ENCODE results near the gene APOBEC3C.
"Not testable (repeated sequence)": the region's sequence is repeated elsewhere in the genome, so short reads cannot be mapped to it uniquely, and the experiment has no call there.

APOBEC3C gene

GRCh38 chr22:39017596-39018365 is 3.7 kb downstream of the APOBEC3C start:
- Histone ChIP-seq H3K9ac (ENCODE audit: insufficient read length, low read depth) (no peak overlapping the region), H3K36me3 (ENCODE audit: insufficient read depth, insufficient read length, low read length) (peaks cover 3% of the 10 kb centered on the region), H3K9me3 (ENCODE audit: insufficient read depth, low read length) (no peaks in the 10 kb centered on the region), H3K4me3 (ENCODE audit: insufficient read length, low read depth) (no peak overlapping the region), H3K27me3 (ENCODE audit: insufficient read depth, insufficient read length) (no peaks in the 10 kb centered on the region), H3K4me1 (ENCODE audit: insufficient read depth, insufficient read length) (peaks cover 11% of the 10 kb centered on the region)
- DNase-seq (ENCODE audit: low read depth, low spot score) = no peak
- TF ChIP-seq YY1 (IDR thresholded peaks at IDR 0.05; ENCODE audit: insufficient read depth, insufficient read length) (no peak), ZNF274 (IDR thresholded peaks at IDR 0.05; ENCODE audit: low read depth, low read length) (no peak), SUZ12 (IDR thresholded peaks at IDR 0.05; ENCODE audit: extremely low read depth, insufficient read depth, insufficient read length) (no peak)

DNA sequence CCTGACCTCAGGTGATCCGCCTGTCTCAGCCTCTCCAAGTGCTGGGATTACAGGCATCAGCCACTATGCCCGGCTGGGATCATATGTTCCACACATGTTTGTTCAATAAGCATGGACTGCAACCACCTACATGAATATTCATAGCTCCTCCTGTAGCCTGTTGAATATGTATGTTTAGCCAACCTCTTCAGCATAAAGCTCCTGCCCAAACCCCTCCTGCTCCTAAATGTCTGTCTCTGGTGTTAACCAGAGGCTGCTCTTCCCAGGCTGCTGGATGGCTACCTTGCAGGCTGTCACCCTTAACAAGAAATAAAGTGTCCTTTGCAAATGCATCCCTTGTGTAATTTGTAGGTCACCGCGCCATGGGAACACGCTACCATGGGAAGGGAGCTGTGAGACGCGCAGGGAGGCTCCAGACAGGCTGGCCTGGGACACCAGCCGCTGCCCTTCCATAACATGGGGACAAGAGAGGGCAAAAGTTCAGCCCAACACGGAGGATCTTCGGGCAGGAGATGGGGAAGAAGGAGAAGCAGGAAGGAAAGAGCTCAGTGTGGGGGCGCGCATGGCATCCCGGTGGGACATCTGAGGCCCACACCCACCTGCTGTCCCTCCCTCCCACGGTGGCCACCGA is 6.1 kb downstream of the APOBEC3C start:
- H3K4me3 ChIP-seq (ENCODE audit: insufficient read length, low read depth); DNase-seq (ENCODE audit: low read depth, low spot score); H3K9ac ChIP-seq (ENCODE audit: insufficient read length, low read depth); H3K36me3 ChIP-seq (ENCODE audit: insufficient read depth, insufficient read length, low read length); H3K27me3 ChIP-seq (ENCODE audit: insufficient read depth, insufficient read length); H3K4me1 ChIP-seq (ENCODE audit: insufficient read depth, insufficient read length); H3K9me3 ChIP-seq (ENCODE audit: insufficient read depth, low read length): not testable (repeated sequence)

DNA sequence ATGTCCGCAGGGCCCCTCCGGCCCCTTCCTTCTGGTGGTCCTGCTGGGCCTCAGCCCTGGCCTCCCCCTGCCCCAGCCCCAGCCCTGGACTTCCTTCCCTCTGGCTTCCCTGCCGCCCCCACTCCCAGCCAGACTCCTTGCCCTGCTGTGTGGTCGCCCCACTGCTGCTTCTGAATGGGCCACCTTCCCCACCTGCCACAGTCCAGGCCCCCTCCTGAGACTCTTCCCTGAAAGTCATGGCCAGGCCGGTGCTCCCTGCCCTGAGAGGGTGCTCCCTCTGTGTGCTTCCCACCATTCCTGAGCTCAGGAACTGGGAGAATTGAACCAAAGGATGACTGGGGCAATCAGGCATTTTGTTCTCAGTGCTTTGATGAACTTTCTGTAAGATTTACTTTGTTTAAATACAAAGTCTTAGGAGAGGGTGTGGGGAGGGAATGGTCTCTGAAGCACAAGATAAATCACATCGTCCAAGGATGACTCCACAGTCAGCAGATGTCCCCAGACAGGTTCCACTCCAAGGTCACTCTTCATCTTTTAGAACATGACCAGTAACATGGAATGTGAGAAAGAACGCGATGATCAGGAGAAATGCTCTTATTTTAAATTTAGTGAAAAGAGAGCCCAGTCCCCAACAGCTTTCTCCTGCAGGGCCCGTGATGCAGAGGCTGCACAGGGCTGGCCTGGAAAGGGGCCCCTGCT is 7.6 kb downstream of the APOBEC3C start:
- peak overlapping the region; percentile 32 for H3K4me3 ChIP-seq (ENCODE audit: insufficient read length, low read depth)
- peaks cover 9% of the 10 kb centered on the region for H3K4me1 ChIP-seq (ENCODE audit: insufficient read depth, insufficient read length)
- TF ChIP-seq SUZ12 (IDR thresholded peaks at IDR 0.05; ENCODE audit: extremely low read depth, insufficient read depth, insufficient read length) (no peak), YY1 (IDR thresholded peaks at IDR 0.05; ENCODE audit: insufficient read depth, insufficient read length) (no peak), ZNF274 (IDR thresholded peaks at IDR 0.05; ENCODE audit: low read depth, low read length) (no peak)
- H3K9me3 ChIP-seq (ENCODE audit: insufficient read depth, low read length) = no peaks in the 10 kb centered on the region
- DNase-seq (ENCODE audit: low read depth, low spot score) = no peak
- peaks cover 14% of the 10 kb centered on the region for H3K36me3 ChIP-seq (ENCODE audit: insufficient read depth, insufficient read length, low read length)
- peak overlapping the region; percentile 50 for H3K9ac ChIP-seq (ENCODE audit: insufficient read length, low read depth)
- no peaks in the 10 kb centered on the region for H3K27me3 ChIP-seq (ENCODE audit: insufficient read depth, insufficient read length)

- no peaks in the 10 kb centered on the region for H3K4me1 ChIP-seq (ENCODE audit: insufficient read depth, insufficient read length)
- peaks cover 11% of the 10 kb centered on the region for H3K36me3 ChIP-seq (ENCODE audit: insufficient read depth, insufficient read length, low read length)
- no peak overlapping the region for H3K9ac ChIP-seq (ENCODE audit: insufficient read length, low read depth)
- no peaks in the 10 kb centered on the region for H3K9me3 ChIP-seq (ENCODE audit: insufficient read depth, low read length)
- DNase-seq (ENCODE audit: low read depth, low spot score) = no peak
- no peak for TF ChIP-seq SUZ12 (IDR thresholded peaks at IDR 0.05; ENCODE audit: extremely low read depth, insufficient read depth, insufficient read length)
- no peak for TF ChIP-seq YY1 (IDR thresholded peaks at IDR 0.05; ENCODE audit: insufficient read depth, insufficient read length)
- TF ChIP-seq ZNF274 (IDR thresholded peaks at IDR 0.05; ENCODE audit: low read depth, low read length) = no peak
- no peaks in the 10 kb centered on the region for H3K27me3 ChIP-seq (ENCODE audit: insufficient read depth, insufficient read length)
- H3K4me3 ChIP-seq (ENCODE audit: insufficient read length, low read depth) = no peak overlapping the region
Observed at GRCh38 chr22:39024519-39025308, 10.7 kb downstream of the APOBEC3C start.

- no peak overlapping the region for H3K4me3 ChIP-seq (ENCODE audit: insufficient read length, low read depth)
- H3K9ac ChIP-seq (ENCODE audit: insufficient read length, low read depth) = no peak overlapping the region
- H3K36me3 ChIP-seq (ENCODE audit: insufficient read depth, insufficient read length, low read length) = peaks cover 11% of the 10 kb centered on the region
- H3K4me1 ChIP-seq (ENCODE audit: insufficient read depth, insufficient read length) = no peaks in the 10 kb centered on the region
- no peak for TF ChIP-seq YY1 (IDR thresholded peaks at IDR 0.05; ENCODE audit: insufficient read depth, insufficient read length)
- no peak for TF ChIP-seq SUZ12 (IDR thresholded peaks at IDR 0.05; ENCODE audit: extremely low read depth, insufficient read depth, insufficient read length)
- no peak for TF ChIP-seq ZNF274 (IDR thresholded peaks at IDR 0.05; ENCODE audit: low read depth, low read length)
- no peaks in the 10 kb centered on the region for H3K9me3 ChIP-seq (ENCODE audit: insufficient read depth, low read length)
- DNase-seq (ENCODE audit: low read depth, low spot score) = no peak
- no peaks in the 10 kb centered on the region for H3K27me3 ChIP-seq (ENCODE audit: insufficient read depth, insufficient read length)
Observed at GRCh38 chr22:39026509-39027150, 12.6 kb downstream of the APOBEC3C start.

DNA sequence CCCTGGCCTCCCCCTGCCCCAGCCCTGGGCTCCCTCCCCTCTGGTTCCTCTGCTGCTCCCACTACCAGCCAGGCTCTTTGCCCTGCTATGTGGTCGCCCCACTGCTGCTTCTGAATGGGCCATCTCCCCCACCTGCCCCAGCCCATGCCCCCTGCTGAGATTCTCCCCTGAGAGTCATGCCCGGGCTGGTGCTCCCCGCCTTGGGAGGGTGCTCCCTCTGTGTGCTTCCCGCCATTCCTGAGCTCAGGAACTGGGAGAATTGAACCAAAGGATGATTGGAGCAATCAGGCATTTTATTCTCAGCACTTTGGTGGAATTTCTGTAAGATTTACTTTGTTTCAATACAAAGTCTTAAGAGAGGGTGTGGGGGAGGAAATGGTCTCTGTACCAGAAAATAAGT is 13.7 kb downstream of the APOBEC3C start:
- Histone ChIP-seq H3K36me3 (ENCODE audit: insufficient read depth, insufficient read length, low read length) (peaks cover 11% of the 10 kb centered on the region), H3K4me3 (ENCODE audit: insufficient read length, low read depth) (no peak overlapping the region), H3K4me1 (ENCODE audit: insufficient read depth, insufficient read length) (no peaks in the 10 kb centered on the region), H3K9me3 (ENCODE audit: insufficient read depth, low read length) (no peaks in the 10 kb centered on the region), H3K9ac (ENCODE audit: insufficient read length, low read depth) (no peak overlapping the region), H3K27me3 (ENCODE audit: insufficient read depth, insufficient read length) (no peaks in the 10 kb centered on the region)
- TF ChIP-seq YY1 (IDR thresholded peaks at IDR 0.05; ENCODE audit: insufficient read depth, insufficient read length) (no peak), SUZ12 (IDR thresholded peaks at IDR 0.05; ENCODE audit: extremely low read depth, insufficient read depth, insufficient read length) (no peak), ZNF274 (IDR thresholded peaks at IDR 0.05; ENCODE audit: low read depth, low read length) (no peak)
- no peak for DNase-seq (ENCODE audit: low read depth, low spot score)
